Measurements from ENCODE around the gene NUDT5.
A peak's percentile ranks its signal among the peaks of the same experiment; 100 is the strongest.
"Not testable (repeated sequence)": the region's sequence is repeated elsewhere in the genome, so short reads cannot be mapped to it uniquely, and the experiment has no call there.

Gene NUDT5

GRCh38 chr10:12195603-12196506, at the start of gene NUDT5, which contains the start of gene CDC123:
Gene NUDT5, minus strand, starts transcription at chr10:12195891. Its CDS starts 9,600 bp downstream, at chr10:12186291.
Gene CDC123, plus strand, starts transcription at chr10:12196188. Its CDS starts 58 bp downstream, at chr10:12196246.
- peak; percentile 77 for DNase-seq

DNA sequence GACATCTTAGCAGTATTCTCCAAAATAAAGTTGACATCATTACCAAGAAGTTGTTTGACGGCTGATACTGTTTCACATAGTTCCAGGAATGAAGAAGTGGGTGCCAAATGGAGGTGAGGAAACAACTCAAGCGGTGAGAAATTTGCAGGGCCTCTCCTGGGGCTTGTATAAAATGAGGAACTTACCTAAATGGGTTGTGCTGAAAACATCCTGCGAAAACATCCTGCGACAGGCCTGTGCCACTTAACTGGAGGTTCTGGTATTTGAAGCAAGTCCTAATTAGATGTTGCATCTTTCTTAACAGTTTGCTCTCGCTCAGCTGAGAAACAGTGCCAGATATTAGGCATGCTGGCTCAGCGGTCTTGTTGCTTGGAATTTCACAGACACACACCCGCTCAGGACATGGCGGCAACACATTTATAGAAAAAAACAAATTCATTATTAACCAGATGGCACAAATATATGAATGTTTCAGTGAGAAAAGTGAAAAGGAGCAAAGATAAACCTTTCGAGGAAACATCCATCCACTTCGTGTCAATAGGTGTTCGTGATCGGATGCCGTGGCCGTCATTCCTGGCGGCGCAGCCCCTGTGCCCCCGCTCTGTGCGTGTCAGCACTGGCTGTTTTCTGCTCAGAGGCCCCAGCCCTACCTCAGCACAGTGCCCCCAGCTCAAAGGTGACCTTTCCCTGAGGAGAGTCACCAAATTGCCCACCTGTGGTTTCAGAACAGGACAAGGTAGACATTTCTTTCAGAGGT, 48.4 kb upstream of the NUDT5 start:
- DNase-seq = no peak

- peak in 1 of 2 experiments; percentile 18 for DNase-seq
Measured at GRCh38 chr10:12241810-12242529, 46.3 kb upstream of the NUDT5 start.

GRCh38 chr10:12238821-12239220, 43.1 kb upstream of the NUDT5 start:
- DNase-seq = no peak

DNA sequence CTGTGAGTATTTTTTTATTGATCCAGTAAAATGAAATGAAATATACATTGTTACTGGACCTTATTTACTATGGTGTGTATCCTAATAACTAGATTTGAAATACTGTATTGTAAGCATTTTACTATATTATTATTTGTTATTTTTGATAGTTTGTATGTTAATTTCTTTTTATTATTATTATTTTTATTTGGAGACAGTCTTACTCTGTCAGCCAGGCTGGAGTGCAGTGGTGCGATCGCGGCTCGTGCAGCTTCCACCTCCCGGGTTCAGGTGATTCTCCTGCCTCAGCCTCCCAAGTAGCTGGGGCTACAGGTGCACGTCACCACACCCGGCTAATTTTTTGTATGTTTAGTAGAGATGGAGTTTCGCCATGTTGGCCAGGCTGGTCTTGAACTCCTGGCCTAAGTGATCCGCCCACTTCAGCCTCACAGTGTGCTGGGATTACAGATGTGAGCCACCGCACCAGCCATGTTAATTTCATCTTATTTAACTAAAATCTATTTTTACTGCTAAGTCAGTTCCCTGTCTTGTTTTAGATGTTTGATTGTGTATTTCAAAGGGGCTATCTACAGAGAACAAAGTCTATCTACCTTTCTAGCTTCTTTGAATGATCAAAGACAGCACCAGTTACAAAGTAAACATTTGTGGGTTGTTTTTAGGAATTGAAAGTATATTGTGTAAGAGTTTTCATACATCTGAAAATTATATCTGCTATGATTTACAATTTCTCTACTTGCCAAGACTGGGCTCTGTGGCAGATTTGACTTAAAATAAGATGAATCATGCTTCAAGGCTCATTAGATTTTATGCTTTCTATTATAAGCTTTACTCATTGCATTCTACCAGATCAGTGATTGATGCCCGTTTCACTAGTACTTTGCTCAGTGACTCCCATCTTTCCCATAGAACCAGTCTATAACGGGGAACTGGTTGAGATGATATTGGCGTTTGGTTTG, 41.9 kb upstream of the NUDT5 start:
- DNase-seq = no peak

DNA sequence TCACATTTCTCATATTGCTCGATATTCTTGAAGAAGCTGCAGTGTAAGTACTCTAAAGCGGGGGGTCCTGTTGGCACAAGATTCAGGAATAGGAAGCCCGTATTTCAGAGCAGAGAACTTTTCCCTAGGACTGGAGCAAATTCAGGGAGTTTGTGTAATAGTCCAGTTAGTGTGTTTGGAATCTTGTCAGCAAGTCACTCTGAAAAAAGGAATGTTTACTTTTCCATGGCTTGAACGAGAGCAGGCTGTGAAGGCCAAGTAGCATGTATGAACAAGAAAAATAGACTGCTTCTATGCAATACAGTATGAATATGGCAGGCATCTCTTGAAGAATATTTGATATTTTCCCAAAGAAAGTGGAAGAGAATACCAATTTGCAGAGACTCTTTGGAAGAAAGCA, 40.1 kb upstream of the NUDT5 start:
- DNase-seq = no peak

- no peak for DNase-seq
Measured at GRCh38 chr10:12235116-12235694, 39.5 kb upstream of the NUDT5 start.

DNA sequence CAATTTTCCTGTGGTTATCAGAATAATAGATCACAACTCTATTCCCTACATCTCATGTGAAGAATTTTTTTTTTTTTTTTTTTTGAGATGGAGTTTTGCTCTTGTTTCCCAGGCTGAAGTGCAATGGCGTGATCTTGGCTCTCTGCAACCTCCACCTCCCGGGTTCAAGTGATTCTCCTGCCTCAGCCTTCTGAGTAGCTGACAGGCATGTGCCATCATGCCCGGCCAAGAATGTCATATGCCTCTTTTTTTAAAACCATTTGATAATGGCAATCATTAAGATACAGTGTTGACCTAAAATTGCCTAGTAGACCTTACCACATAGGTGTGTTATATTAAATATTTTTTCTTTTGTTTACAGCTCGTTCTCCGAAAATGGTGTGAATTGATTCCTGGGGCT, 39.0 kb upstream of the NUDT5 start:
- not testable (repeated sequence) for DNase-seq

DNA sequence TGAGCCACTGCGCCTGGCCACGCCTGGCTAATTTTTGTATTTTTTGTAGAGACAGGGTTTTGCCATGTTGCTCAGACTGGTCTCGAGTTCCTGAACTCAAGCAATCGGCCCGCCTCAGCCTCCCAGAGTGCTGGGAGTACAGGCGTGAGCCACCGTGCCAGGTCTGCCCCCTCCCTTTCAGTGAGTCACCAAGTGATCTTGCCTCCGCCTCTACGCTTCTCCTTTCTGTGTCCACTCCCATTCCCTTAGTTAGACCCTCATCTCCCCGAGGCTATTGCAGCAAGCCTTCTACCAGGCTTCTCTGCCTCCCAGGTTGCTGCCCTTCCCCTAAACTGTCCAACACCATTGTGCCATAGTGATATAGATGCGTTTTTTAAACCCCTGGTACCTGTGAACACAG, 33.2 kb upstream of the NUDT5 start:
- no peak for DNase-seq

DNA sequence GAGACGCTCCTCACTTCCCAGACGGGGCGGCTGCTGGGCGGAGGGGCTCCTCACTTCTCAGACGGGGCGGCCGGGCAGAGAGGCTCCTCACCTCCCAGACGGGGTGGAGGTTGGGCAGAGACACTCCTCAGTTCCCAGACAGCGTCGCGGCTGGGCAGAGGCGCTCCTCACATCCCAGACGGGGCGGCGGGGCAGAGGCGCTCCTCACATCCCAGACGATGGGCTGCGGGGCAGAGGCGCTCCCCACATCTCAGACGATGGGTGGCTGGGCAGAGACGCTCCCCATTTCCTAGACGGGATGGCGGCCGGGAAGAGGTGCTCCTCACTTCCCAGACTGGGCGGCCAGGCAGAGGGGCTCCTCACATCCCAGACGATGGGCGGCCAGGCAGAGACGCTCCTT, 30.7 kb upstream of the NUDT5 start:
- not testable (repeated sequence) for DNase-seq

- DNase-seq = no peak
Measured at GRCh38 chr10:12225444-12225843, 29.8 kb upstream of the NUDT5 start.

GRCh38 chr10:12221323-12222298, 25.9 kb upstream of the NUDT5 start:
- DNase-seq = no peak

- no peak for DNase-seq
Measured at GRCh38 chr10:12218991-12219390, 23.3 kb upstream of the NUDT5 start.

- DNase-seq = no peak
Measured at GRCh38 chr10:12214763-12215218, 19.1 kb upstream of the NUDT5 start.

GRCh38 chr10:12214093-12214492, 18.4 kb upstream of the NUDT5 start:
- no peak for DNase-seq

DNA sequence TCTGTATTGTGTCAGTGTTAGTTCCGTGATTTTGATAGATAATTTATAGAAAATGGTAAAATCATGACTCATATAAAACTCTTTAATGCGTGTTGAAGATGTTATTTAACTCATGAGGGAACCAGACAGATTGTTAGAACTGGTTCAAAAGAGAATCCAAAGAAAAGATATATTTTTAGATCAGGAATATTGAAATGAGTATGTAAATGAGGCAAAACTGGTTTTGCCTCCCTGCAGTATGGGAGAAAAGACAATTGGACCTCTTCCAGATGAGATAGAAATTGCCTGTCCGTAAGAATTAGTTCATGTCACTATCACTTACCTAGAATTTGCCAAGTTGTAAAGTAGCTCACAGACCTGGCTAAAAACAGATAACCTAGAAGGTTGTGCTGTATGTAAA, 17.9 kb upstream of the NUDT5 start:
- DNase-seq = no peak

- DNase-seq = no peak
Measured at GRCh38 chr10:12212454-12212853, 16.8 kb upstream of the NUDT5 start.

- no peak for DNase-seq
Measured at GRCh38 chr10:12208460-12208859, 12.8 kb upstream of the NUDT5 start.

- no peak for DNase-seq
Measured at GRCh38 chr10:12207114-12207513, 11.4 kb upstream of the NUDT5 start.

DNA sequence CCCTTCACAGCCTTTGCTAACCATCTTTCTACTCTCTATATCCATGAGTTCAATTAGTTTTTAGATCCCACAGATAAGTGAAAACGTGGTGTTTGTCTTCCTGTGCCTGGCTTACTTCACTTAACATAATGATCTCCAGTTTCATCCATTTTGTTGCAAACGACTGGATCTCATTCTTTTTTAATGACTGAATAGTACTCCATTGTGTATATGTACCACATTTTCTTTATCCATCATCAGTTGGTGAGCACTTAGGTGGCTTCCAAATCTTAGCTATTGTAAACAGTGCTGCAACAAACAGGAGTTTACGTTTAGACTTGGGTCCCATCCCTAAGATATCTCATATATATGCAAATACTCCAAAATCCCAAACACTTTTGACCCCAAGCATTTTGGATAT, 9.4 kb upstream of the NUDT5 start:
- no peak for DNase-seq

Measured in stimulated activated CD4-positive, alpha-beta T cell treated with anti-CD3 and anti-CD28 coated beads, Interleukin-4, amount 100 ng/mL, for 4 hours (primary cell).